Esophagus squamous epithelium (tissue), 4 donors: ENCODE results near the gene SIPA1L2.

Experiments
- POLR2A ChIP-seq, 4 donors: fragments of 450-650 bp; IDR thresholded peaks; one replicate each; pipeline ENCODE4 v1.6.1; 2017; ENCODE audit warnings: antibody characterized with exemption in 4 of 4, mild to moderate bottlenecking in 4 of 4, moderate library complexity in 3 of 4
- TF ChIP-seq, protein P1 (sequence below), 6 experiments: fragments of 450-650 bp in 4 of 6; fragments of 200-600 bp in 2 of 6; sonication (generic) in 2 of 6; IDR thresholded peaks; one replicate each; pipeline ENCODE4 v1.5.1; 2016 to 2019; ENCODE audit warnings: antibody characterized with exemption in 6 of 6, mild to moderate bottlenecking in 4 of 6, moderate library complexity in 4 of 6

DNA sequence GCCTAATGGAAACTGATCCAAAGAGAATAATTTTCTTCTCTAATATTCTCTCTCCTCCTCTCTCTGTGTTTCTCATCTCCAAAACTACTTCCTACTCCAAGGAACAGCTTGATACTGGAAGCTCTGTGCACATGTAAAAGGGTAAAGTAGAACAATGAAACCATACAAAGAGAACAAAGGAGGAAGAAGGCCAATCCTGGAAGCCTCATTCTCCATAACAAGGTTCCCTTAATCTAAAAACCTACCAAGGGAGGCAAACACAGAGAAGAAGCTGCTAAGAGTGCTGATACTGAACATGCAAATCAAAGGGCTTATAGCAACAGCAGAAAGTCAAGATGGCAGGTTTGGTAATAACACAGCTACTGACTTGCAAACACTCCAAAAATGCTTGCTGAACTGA is 44.4 kb downstream of the SIPA1L2 start:
- TF ChIP-seq, protein P1, sequence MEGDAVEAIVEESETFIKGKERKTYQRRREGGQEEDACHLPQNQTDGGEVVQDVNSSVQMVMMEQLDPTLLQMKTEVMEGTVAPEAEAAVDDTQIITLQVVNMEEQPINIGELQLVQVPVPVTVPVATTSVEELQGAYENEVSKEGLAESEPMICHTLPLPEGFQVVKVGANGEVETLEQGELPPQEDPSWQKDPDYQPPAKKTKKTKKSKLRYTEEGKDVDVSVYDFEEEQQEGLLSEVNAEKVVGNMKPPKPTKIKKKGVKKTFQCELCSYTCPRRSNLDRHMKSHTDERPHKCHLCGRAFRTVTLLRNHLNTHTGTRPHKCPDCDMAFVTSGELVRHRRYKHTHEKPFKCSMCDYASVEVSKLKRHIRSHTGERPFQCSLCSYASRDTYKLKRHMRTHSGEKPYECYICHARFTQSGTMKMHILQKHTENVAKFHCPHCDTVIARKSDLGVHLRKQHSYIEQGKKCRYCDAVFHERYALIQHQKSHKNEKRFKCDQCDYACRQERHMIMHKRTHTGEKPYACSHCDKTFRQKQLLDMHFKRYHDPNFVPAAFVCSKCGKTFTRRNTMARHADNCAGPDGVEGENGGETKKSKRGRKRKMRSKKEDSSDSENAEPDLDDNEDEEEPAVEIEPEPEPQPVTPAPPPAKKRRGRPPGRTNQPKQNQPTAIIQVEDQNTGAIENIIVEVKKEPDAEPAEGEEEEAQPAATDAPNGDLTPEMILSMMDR (IDR thresholded peaks at IDR 0.05): no peak
- TF ChIP-seq POLR2A (IDR thresholded peaks at IDR 0.05): no peak
